ENCODE results near the gene FBXO15.

FBXO15 gene

DNA sequence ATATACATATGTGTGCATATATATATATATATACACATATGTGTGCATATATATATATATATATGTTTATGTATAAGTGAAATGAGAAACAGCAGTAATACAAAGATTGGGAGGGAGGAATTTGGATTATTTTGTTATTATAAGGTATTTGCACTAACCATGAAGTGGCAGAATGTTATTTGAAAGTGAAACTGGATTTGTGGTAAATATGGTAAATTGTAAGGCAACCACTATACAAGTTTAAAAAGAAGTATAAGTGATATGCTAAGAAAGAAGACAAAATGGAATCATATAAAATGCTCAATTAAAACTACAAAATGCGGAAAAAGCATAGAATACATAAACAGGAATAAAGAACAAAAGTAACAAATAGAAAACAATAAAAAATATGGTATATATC is 37.5 kb downstream of the FBXO15 start:
- DNase-seq, result no peak

DNA sequence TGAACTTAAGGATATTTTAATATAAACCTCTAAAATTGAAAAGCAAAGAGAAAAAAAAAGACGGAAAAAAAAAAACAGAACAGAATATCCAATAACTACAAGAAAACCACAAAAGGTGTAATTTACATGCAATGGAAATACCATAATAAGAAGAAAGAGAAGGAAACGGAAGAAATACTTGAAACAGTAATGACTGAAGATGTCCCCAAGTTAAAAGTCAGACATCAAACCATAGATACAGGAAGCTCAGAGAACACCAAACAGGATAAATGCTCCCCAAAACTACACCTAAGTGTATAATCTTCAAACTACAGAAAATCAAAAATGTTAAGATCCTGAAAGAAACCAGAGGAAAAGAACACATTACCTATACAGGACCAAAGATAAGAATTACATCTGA is 39.2 kb downstream of the FBXO15 start:
- no peak for DNase-seq

DNA sequence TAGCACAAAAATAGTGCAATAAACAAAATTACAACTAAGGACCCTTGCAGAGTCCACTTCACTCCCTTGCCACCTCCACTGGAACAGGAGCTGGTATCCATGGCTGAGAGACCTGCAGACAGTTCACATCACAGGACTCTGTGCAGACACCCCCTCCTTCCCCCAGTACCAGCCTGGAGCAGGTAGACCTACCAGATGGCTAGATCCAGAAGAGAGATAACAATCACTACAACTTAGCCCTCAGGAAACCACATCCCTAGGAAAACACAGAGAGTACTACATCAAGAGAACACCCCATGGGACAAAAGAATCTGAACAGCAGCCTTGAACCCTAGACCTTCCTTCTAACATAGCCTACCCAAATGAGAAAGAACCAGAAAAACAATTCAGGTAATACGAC is 49.8 kb downstream of the FBXO15 start:
- DNase-seq, result no peak

DNA sequence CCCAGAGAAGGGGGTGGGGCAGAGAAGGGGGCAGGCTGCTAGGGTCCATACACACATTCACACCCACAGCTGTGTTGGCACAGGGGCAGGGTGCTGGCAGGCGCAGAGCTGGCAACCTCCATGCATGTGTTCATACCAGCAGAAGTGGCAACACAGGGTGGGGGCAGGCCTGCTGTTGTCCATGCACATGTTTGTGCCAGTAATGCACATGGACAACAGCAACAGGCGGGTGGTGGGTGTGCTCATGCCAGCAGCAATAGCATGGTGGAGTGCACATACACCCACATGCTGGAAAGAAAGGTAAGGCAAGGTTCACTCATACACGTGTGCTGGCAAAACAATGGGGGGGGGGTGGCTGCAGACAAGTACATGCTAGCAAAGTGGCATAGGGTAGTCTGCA is 54.7 kb downstream of the FBXO15 start:
- DNase-seq, result no peak

DNA sequence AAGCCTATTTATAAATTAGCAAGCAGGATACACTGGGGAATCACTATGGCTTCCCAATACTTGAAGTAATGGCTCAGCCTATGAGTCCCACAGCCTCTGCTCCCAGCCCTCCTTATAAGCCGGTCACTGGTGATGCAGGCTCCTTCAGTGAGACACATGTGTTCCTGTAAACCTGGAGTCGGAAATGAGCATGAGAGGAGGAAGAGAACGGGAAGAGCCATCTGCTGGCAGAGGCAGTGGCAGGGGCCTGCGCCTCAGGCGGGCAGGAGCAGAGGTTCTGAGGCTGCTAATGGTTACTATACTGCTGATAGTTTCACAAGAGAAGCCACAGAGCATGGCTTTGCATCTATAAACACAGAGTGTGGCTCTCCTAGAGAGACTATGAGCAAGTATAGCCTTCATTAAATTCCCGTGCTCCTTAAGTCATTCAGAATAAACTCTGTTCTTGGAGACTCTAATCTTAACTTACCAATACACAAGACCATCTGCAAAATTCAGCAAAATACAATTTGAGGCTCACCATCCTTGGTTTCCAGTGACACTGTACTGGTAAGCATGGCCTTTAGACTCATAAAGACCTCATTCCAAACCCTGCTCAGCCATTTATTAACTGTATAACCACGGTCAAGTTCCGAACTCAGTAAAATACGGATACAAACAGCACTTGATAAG is 63.3 kb downstream of the FBXO15 start:
- no peak for DNase-seq

DNA sequence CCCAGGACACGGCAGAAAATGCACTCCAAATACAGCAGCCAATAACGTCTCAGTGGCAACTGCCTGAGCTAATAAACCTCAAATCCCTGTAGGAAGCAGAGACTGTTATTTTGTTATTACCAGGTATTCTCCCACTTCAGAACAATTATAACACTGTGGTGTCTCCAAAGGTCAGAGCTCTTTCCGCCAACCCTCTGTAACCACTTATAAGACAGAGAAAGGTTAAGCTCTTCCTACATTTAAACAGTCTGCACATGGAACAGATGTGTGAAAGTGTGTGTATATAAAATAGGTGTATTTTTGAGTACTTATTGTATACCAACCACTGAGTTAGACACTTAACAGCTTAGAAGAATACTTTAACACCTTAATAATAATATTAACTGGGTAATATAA is 64.1 kb downstream of the FBXO15 start:
- no peak for DNase-seq

DNA sequence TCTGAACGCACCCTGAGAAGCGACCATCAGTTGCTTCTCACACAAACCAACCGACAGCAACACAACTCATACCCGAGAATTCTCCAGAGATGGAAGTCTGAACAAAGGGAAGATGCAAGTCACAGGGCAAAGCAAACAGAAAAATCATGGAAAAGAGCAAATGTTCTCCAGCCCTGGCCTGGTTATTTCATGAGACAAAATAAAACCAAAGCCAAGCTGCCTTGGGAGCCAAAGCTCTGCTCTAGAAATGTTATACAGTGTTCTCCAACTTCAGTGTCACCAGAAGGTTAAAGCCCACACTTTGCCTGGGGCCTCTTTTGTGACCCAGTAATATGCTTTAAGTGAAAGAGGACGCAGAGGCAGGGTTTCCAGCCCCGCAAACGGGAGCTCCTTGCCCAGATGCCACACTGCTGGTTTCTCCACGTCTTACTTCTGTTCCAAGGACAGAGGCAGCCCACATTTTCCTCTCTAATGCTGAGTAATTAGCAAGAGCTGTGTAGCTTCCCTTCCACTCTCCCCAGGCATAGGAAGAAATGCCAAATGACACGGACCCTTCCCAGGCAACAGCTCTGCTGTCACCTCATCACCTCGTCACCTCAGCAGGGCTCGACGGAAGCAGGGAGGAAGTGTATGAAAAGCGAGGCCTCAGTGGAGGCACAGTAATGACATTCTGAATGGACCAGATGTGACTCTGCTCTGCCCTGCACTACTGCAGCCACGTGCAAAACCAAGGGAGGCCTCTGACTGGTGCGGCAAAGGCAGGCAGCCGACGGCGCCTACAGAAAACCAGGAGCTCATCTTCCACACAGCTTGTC is 64.7 kb downstream of the FBXO15 start:
- no peak for DNase-seq

DNA sequence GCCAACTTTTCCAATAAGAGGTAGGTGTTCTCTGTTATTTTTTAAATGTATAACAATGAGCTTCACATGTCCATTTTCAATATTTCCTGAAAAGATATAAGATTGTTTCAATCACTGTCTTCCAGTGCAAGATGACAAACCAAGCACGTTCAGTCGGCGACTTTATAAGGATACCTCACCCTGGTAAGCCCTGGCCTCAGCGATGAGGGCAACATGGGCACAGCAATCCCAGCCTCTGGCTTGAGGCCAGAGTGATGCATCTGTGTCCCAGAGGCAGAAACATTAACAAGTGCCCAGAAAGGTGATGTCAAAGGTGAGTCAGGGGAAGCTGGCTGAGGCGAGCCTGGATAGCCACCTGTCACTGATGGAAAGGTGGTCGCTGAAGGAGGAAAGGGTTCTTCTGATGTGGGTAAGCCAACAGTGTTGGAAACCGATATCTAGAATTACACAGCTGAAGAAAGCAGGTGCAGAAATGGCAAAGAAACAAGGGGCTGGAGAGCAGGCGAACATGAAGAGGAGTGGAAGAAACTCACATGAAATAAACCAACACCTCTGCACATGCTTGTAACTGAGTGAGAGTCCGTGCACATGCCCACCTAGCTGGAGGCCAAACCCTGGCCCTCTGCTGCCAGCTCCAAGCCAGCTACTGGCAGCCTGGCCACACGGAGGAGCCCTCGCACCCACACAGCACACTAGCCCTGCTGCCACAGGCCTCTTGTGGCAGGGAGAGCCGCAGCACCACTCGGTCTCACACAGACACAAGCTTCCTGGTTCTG is 65.5 kb downstream of the FBXO15 start:
- peak; percentile 46 for DNase-seq

DNA sequence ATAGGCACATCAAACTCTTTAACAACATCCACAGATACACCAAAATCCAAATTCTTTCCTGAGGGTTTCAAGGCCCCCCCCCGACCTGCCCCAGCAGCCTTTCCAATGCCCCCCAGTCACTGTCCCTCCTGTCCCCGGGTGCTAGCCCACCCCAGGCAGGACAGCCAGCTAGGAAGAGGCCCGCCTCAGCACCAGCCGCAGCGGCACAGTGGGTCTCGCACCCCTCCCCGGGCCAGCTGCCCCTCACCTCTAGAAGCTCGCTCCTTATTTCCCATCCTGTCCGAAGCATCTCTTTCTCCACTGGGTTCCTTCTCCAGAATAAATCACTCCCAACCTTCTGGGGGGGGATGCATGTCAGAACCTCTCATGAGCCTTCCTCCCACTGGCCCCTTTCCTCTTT is 69.4 kb downstream of the FBXO15 start:
- DNase-seq, result no peak

DNA sequence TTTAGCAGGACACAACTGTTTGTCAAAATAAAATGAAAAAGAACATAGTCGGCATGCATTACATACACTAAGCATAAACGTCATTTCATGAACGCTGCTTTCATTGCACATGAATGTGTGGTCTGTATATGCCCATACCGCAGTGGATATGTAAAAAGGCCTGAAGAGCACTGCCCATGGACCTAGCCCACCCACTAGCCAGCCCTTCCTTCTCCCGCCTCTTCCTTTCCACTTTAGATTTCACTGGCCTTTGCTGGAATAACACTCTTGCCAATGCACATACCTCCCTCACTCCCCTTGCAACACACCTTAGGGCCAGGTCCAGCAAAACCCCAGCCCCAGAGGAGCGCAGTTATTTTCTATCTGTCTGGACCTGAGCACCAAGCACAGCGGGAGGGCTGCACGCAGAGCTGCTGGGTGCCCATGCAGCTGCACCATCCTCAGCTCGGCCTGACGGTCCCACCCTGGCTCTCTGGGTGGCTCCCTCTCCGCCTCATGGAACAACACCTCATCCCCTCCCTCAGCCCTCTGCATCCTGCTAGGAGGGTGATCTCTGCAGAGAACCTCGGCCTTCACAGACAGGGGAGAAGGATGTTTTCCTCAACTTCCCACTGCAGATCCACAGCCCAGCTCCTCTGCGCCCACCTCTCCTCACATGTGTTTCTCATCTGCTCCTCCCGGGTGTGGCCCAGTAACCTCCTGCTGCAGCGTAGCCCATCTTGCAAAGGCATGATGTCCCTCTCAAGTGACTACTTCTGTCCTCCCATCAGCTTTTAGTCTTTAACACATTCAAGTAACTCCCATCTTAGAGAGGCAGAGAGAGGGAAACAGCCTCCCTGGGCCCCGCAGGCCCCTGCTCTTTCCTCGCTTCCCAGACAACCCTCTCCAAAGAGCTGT is 72.7 kb downstream of the FBXO15 start:
- no peak for DNase-seq

DNA sequence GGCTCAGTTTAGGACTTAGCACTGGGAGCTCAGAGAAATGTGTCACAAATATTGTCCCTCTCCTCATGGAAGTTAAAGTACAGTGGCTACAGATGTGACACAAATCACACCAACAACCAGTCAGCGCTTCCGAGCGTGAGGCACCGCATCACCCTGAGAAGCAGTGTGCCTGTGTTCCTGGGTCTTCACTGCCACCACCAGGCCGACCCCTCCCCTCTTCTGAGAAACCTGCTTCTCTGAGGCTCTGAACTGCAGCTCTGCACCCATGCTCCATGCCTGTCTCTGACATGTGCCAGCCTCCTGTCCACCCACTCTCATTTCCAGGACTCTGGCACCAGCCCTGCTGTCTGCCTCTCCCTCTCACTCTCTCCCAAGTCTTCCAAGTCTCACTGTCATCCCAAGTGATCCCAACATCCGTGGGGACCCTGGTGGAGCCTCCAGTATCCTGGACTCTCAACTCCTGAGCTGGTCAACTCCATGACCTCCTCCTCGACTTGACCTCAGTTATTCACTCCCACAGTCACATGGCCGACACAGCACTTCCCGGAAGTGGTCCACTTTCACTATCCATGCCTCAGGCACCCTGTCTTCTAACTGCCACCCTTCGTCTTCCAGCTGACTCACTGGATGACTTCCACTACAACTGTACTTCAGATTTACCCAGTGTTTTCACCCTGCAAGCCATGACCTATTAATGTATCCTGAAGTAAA is 73.5 kb downstream of the FBXO15 start:
- DNase-seq, result no peak

DNA sequence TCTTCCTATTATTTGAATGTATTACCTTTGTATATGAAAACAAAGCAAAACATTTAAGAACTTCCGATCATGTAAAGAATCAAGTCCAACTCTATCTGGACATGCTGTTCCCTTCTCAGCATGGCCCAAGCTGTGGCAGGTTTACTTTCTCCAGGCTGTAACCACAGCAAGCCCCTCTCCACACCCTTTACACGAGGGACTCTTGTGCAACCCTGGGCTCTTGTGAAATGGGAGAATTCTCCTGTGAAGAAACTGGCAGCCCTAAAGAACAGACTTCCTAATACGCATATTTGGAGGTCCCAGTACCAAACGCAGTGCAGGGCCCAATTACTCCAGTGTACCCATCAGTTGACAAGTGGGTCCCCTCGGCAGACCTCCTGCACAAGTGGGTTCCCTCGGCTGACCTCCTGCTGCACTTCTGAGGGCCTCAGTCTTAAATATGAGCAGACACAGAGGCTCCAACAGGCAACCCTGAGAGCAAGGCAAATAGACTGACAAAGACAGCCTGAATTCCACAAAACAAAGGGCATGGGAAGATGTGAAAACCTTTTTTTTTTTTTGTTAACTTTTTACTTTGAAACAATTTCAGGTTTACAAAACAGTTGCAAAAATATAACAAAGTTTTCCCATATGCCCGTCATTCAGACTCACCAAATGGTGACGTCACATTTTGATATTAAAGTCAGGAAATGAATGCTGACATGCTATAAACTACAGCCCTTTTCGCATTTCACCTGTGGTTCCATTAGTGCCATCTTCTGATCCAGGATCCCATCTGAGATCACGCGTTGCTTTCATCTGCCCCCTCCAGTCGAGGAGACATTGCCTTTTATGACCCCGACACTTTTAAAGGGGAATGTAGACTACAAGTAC is 78.2 kb downstream of the FBXO15 start:
- peak; percentile 66 for DNase-seq

DNA sequence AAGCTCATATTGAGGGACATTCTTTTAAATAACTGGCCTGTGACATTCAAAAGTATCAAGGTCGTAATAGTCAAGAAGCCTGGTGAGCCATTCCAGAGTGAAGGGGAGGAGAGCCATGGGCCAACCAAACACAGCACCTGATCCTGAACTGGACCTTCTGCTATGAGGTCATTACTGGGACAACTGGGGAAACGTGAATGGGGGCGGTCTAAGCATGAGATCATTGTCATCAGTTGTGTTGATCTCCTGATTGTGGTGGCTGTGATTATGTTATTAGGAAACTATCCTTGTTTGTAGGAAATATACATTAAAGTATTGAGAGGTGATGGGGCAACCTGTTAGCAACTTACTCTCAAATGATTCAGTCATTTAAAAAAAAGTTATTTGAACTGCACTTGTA is 79.3 kb downstream of the FBXO15 start:
- DNase-seq, result peak; percentile 50

DNA sequence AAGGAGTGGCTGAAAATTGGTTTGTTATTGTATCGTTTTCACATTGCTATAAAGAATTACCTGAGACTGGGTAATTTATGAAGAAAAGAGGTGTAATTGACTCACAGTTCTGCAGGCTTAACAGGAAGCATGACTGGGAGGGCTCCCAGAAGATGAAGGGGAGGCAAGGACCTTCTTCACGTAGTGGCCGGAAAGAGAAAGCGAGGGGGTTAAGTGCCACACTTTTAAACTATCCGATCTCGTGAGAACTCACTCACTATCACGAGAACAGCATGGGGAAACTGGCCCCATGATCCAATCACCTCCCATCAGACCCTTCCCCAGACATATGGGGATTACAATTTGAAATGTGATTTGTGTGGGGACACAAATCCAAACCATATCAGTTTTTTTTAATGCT is 81.6 kb downstream of the FBXO15 start:
- DNase-seq, result no peak

DNA sequence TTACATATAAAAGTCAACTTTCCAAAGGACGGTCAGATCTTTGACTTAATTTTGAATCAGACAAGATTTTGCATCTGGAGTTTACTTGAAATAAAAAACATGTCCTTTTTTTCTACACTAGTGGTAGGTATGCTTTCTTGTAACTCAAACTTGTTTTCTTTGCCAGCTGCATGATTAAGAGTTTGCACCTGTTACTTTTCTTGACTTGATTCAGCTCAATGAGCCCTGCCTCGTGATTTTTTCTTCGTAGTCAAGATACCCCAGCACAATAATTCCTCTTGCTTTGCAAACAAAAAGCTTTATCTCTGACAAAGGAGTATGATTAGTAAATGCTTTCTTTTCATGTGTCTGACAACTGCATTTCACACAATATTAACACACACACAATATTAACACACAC is 82.3 kb downstream of the FBXO15 start:
- no peak for DNase-seq

DNA sequence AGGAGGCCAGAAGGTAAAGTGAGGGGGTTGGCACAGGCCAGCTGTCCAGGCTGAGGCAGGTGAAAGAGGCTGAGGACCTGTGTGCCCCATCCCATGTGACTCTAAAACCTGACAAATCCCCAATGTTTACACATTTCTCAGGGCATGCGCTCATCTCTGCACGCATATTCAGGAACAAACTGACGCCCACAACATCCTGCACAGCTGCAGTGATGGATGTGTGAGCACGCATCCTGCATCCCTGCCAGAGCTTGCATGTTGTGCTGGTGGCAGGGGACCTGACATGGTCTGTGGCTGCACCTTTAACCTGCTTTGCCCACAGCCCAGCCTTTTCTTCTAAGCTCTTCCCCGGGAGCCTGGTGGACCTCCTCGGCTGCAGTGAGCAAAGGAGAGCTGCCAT is 83.1 kb downstream of the FBXO15 start:
- no peak for DNase-seq

DNA sequence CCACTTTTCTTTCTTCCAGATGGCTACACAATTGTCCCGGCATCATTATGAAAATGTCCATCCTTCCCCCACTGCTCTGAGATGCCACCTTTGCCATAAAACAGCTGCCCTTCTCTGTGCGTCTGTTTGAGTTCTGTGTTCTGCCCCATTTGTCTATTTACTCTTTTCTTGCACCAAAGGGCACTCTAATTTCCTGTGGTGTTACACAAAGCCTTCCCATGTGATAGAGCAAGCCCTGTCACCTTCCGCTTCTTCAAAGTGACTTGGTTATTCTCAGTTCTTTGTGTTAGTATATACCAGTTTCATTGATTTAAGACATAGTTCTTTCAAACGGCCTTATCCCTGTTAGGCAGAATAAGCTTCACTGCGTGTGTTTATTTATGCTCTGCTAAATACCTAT is 84.1 kb downstream of the FBXO15 start:
- no peak for DNase-seq

DNA sequence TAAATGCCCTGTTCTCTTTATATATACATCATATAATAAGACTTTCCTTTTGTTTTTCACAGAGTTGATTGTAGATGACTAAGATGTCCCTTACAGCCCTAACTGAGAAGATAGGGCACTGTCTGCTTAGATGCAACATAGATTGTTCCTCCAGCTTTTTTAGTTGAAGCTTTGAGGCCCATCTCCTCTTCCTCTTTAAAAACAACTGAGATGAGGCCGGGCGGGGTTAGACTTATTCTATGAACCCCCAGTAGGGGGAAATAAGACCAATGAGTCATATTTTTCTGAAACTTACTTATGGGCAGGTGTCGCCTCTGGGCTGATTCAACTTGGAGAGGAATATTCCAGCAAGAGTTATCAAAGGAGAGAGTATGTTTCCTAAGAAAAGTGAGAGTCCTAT is 84.6 kb downstream of the FBXO15 start:
- DNase-seq, result no peak

DNA sequence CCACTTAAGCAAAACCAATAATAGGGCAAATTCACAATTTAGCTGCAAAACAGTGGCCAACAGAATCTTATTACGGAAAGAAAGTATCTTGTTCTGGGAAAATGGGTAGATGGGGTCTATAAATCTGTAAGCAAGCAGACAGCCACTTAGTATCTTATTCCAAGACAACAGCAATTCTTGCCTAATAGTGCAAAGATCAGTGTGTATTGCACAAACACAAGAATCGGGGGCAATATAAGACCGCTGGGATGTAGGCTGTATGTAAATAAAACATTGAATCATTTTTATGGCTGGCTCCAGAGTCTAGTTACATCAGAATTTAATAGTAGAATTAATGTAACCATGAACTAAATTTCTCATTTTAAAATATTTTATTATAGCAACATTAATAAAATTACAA is 85.6 kb downstream of the FBXO15 start:
- DNase-seq, result no peak

DNA sequence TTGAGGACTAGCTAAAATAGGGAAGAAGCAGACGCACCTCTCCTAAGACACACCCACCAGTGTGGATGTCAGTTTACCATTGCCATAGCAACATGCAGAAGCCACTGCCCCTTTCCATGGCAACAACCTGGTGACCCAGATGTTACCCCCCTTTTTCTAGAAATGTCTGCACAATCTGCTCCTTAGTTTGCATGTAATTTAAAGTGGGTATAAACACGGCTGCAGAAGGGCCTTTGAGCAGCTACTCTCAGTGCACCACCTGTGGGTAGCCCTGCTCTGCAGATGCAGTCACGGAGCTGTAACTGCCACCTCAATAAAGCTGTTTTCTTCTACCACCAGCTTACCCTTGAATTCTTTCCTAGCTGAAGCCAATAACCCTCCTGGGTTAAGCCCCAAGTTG is 87.1 kb downstream of the FBXO15 start:
- DNase-seq, result no peak

DNA sequence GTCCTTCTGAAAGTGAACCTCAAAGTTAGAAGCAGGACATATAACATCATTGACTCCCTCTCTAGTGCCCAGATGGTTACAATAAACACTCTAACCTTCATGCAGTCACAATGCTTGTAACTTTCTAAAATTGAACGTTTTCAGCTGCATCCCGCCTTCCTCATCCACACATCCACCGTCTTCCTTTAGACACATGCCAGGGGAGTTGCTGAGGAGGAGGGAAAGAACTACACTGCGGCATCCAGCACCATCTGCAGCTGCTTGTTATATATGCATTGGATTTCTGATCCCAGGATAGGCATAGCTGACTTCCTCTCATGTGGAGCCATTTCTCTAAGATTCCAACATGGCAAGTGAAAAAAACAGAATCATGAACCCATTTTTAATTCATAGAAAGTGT is 96.8 kb downstream of the FBXO15 start:
- DNase-seq, result no peak

Data from inflammatory macrophage treated with lipopolysaccharide for 4 hours (primary cell).